ENCODE data around the gene TFF1.

The TFF1 gene

GRCh38 chr21:42330380-42331371, 35.7 kb downstream of the TFF1 start:
- no peak for DNase-seq
- no peak for TF ChIP-seq GATA1 (IDR thresholded peaks at IDR 0.05; ENCODE audit: low read depth, low read length)

- DNase-seq: no peak
- TF ChIP-seq GATA1 (IDR thresholded peaks at IDR 0.05; ENCODE audit: low read depth, low read length): no peak
- TF ChIP-seq POLR2A (IDR thresholded peaks at IDR 0.05; ENCODE audit: low read length): no peak
Observed at GRCh38 chr21:42324896-42325295, 41.4 kb downstream of the TFF1 start.

GRCh38 chr21:42321845-42322244, 44.5 kb downstream of the TFF1 start:
- TF ChIP-seq POLR2A (IDR thresholded peaks at IDR 0.05; ENCODE audit: low read length): no peak
- no peak for DNase-seq

- DNase-seq: no peak
- TF ChIP-seq GATA1 (IDR thresholded peaks at IDR 0.05; ENCODE audit: low read depth, low read length) (no peak), POLR2A (IDR thresholded peaks at IDR 0.05; ENCODE audit: low read length) (no peak)
Observed at GRCh38 chr21:42321231-42321630, 45.1 kb downstream of the TFF1 start.

GRCh38 chr21:42320791-42321190, 45.5 kb downstream of the TFF1 start:
- TF ChIP-seq POLR2A (IDR thresholded peaks at IDR 0.05; ENCODE audit: low read length) (no peak), GATA1 (IDR thresholded peaks at IDR 0.05; ENCODE audit: low read depth, low read length) (no peak)
- no peak for DNase-seq

- no peak for TF ChIP-seq POLR2A (IDR thresholded peaks at IDR 0.05; ENCODE audit: low read length)
- no peak for TF ChIP-seq GATA1 (IDR thresholded peaks at IDR 0.05; ENCODE audit: low read depth, low read length)
- no peak for DNase-seq
Observed at GRCh38 chr21:42319851-42320572, 46.3 kb downstream of the TFF1 start.

GRCh38 chr21:42319376-42319775, 47.0 kb downstream of the TFF1 start:
- TF ChIP-seq GATA1 (IDR thresholded peaks at IDR 0.05; ENCODE audit: low read depth, low read length): no peak
- no peak for TF ChIP-seq POLR2A (IDR thresholded peaks at IDR 0.05; ENCODE audit: low read length)
- DNase-seq: no peak

GRCh38 chr21:42317826-42318746, 48.2 kb downstream of the TFF1 start:
- DNase-seq: no peak
- TF ChIP-seq POLR2A (IDR thresholded peaks at IDR 0.05; ENCODE audit: low read length): no peak
- no peak for TF ChIP-seq GATA1 (IDR thresholded peaks at IDR 0.05; ENCODE audit: low read depth, low read length)

- DNase-seq: no peak
- TF ChIP-seq GATA1 (IDR thresholded peaks at IDR 0.05; ENCODE audit: low read depth, low read length): no peak
Observed at GRCh38 chr21:42317341-42317741, 49.0 kb downstream of the TFF1 start.

GRCh38 chr21:42316891-42317290, 49.4 kb downstream of the TFF1 start:
- TF ChIP-seq POLR2A (IDR thresholded peaks at IDR 0.05; ENCODE audit: low read length): no peak
- TF ChIP-seq GATA1 (IDR thresholded peaks at IDR 0.05; ENCODE audit: low read depth, low read length): no peak
- no peak for DNase-seq

GRCh38 chr21:42315296-42315891, 50.9 kb downstream of the TFF1 start, which contains the start of gene TFF3:
TFF3 (minus strand) TSS chr21:42315409; CDS start chr21:42315374, 35 bp downstream.
- TF ChIP-seq POLR2A (IDR thresholded peaks at IDR 0.05; ENCODE audit: low read length) (no peak), GATA1 (IDR thresholded peaks at IDR 0.05; ENCODE audit: low read depth, low read length) (no peak)
- DNase-seq: no peak

GRCh38 chr21:42314616-42315295, 51.6 kb downstream of the TFF1 start:
- no peak for DNase-seq
- no peak for TF ChIP-seq GATA1 (IDR thresholded peaks at IDR 0.05; ENCODE audit: low read depth, low read length)
- no peak for TF ChIP-seq POLR2A (IDR thresholded peaks at IDR 0.05; ENCODE audit: low read length)

GRCh38 chr21:42313501-42313969, 52.8 kb downstream of the TFF1 start:
- DNase-seq: no peak
- no peak for TF ChIP-seq POLR2A (IDR thresholded peaks at IDR 0.05; ENCODE audit: low read length)
- TF ChIP-seq GATA1 (IDR thresholded peaks at IDR 0.05; ENCODE audit: low read depth, low read length): no peak

All from erythroblast (primary cell).